ENCODE data around the gene RPS6KL1. TPM values are rescaled to one million over a fixed set of nuclear protein-coding genes. Genes with fewer than 3 reads are reported as not detected.

Gene RPS6KL1
- total RNA-seq, 1 experiment from 2014 or later = 8.8 TPM

GRCh38 chr14:74898083-74898482 lies 25.0 kb downstream of the RPS6KL1 start:
- Mint-ChIP-seq H3K36me3 (ENCODE audit: insufficient read depth, unreplicated experiment) (peaks cover 94% of the 10 kb centered on the region), H3K27ac (ENCODE audit: low read depth, unreplicated experiment) (no peak overlapping the region), H3K4me3 (ENCODE audit: unreplicated experiment) (no peak overlapping the region), H3K9me3 (ENCODE audit: unreplicated experiment) (no peaks in the 10 kb centered on the region), H3K4me1 (ENCODE audit: insufficient read depth, unreplicated experiment) (no peaks in the 10 kb centered on the region), H3K27me3 (ENCODE audit: insufficient read depth, unreplicated experiment) (no peaks in the 10 kb centered on the region)
- intact Hi-C loops (cut with micrococcal nuclease) = no loop called here
- TF ChIP-seq CTCF (IDR thresholded peaks at IDR 0.05; ENCODE audit: unreplicated experiment) = no peak
- ChIA-PET POLR2A (interaction anchor here (1.9 kb wide), 1 partner anchor 14 kb away, joined by 5 read pairs; no protein-coding TSS in a partner anchor), CTCF (interaction anchor here (0.5 to 11.7 kb wide), 6 partner anchors 7 to 557 kb away, joined by 3 to 127 read pairs (median 3); partner anchors contain the start of gene DLST)
- BruUV-seq (replicated peaks) = no TSS peak
- DNase-seq (ENCODE audit: unreplicated experiment) = no peak

- CTCF ChIA-PET = interaction anchor here (0.5 to 11.7 kb wide), 5 partner anchors 8 to 558 kb away, joined by 3 to 127 read pairs (median 3); partner anchors contain the start of gene DLST
- BruUV-seq (replicated peaks) = no TSS peak
- Mint-ChIP-seq H3K9me3 (ENCODE audit: unreplicated experiment) (no peaks in the 10 kb centered on the region), H3K27me3 (ENCODE audit: insufficient read depth, unreplicated experiment) (no peaks in the 10 kb centered on the region), H3K27ac (ENCODE audit: low read depth, unreplicated experiment) (no peak overlapping the region), H3K4me3 (ENCODE audit: unreplicated experiment) (no peak overlapping the region), H3K4me1 (ENCODE audit: insufficient read depth, unreplicated experiment) (no peaks in the 10 kb centered on the region), H3K36me3 (ENCODE audit: insufficient read depth, unreplicated experiment) (peaks cover 94% of the 10 kb centered on the region)
- no peak for DNase-seq (ENCODE audit: unreplicated experiment)
- intact Hi-C loops (cut with micrococcal nuclease) = no loop called here
- no peak for TF ChIP-seq CTCF (IDR thresholded peaks at IDR 0.05; ENCODE audit: unreplicated experiment)
- POLR2A ChIA-PET = interaction anchor here (0.6 to 1.3 kb wide), 2 partner anchors 8 to 19 kb away, joined by 4 to 5 read pairs; no protein-coding TSS in a partner anchor
Observed at GRCh38 chr14:74897642-74898041, 25.4 kb downstream of the RPS6KL1 start.

GRCh38 chr14:74896400-74896799 lies 26.7 kb downstream of the RPS6KL1 start:
- H3K27me3 Mint-ChIP-seq (ENCODE audit: insufficient read depth, unreplicated experiment) = no peaks in the 10 kb centered on the region
- no peaks in the 10 kb centered on the region for H3K4me1 Mint-ChIP-seq (ENCODE audit: insufficient read depth, unreplicated experiment)
- H3K9me3 Mint-ChIP-seq (ENCODE audit: unreplicated experiment) = no peaks in the 10 kb centered on the region
- intact Hi-C loops (cut with micrococcal nuclease) = no loop called here
- no peak overlapping the region for H3K27ac Mint-ChIP-seq (ENCODE audit: low read depth, unreplicated experiment)
- ChIA-PET POLR2A (interaction anchor here (0.9 to 1.3 kb wide), 2 partner anchors 9 to 12 kb away, joined by 3 to 5 read pairs; no protein-coding TSS in a partner anchor), CTCF (interaction anchor here (0.8 to 11.7 kb wide), 2 partner anchors 9 to 35 kb away, joined by 3 to 127 read pairs; no protein-coding TSS in a partner anchor)
- peaks cover 96% of the 10 kb centered on the region for H3K36me3 Mint-ChIP-seq (ENCODE audit: insufficient read depth, unreplicated experiment)
- no TSS peak for BruUV-seq (replicated peaks)
- TF ChIP-seq CTCF (IDR thresholded peaks at IDR 0.05; ENCODE audit: unreplicated experiment) = no peak
- H3K4me3 Mint-ChIP-seq (ENCODE audit: unreplicated experiment) = no peak overlapping the region
- DNase-seq (ENCODE audit: unreplicated experiment) = no peak

GRCh38 chr14:74893614-74894091 lies 29.4 kb downstream of the RPS6KL1 start:
- TF ChIP-seq CTCF (IDR thresholded peaks at IDR 0.05; ENCODE audit: unreplicated experiment) = no peak
- intact Hi-C loops (cut with micrococcal nuclease) = no loop called here
- no peak for DNase-seq (ENCODE audit: unreplicated experiment)
- Mint-ChIP-seq H3K4me1 (ENCODE audit: insufficient read depth, unreplicated experiment) (peaks cover 5% of the 10 kb centered on the region), H3K27ac (ENCODE audit: low read depth, unreplicated experiment) (no peak overlapping the region), H3K27me3 (ENCODE audit: insufficient read depth, unreplicated experiment) (no peaks in the 10 kb centered on the region), H3K36me3 (ENCODE audit: insufficient read depth, unreplicated experiment) (peaks cover 96% of the 10 kb centered on the region), H3K9me3 (ENCODE audit: unreplicated experiment) (no peaks in the 10 kb centered on the region), H3K4me3 (ENCODE audit: unreplicated experiment) (no peak overlapping the region)
- CTCF ChIA-PET = interaction anchor here (0.6 to 11.7 kb wide), 8 partner anchors 11 to 853 kb away, joined by 3 to 127 read pairs (median 8); partner anchors contain the start of gene ZC2HC1C
- no TSS peak for BruUV-seq (replicated peaks)
- POLR2A ChIA-PET = interaction anchor here (0.7 to 3.7 kb wide), 2 partner anchors 11 to 33 kb away, joined by 3 to 22 read pairs; partner anchors contain the start of gene DLST
